ENCODE measurements around the gene PLPPR4. TPM values are rescaled to one million over a fixed set of nuclear protein-coding genes. Genes with fewer than 3 reads are reported as not detected.

PLPPR4 gene
- total RNA-seq, 3 donors from 2014 or later (not counting 1 experiment from before 2014, with no cell fraction given), result 0.05 TPM; not detected in 2

GRCh38 chr1:99218572-99218971 lies 45.7 kb upstream of the PLPPR4 start:
- no peak for ATAC-seq

GRCh38 chr1:99218999-99219398 lies 45.3 kb upstream of the PLPPR4 start:
- H3K4me3 ChIP-seq (ENCODE audit: low read length), result no peak overlapping the region
- no peaks in the 10 kb centered on the region for H3K9me3 ChIP-seq (ENCODE audit: control insufficient read depth, insufficient read depth, low read length)
- H3K36me3 ChIP-seq (ENCODE audit: control insufficient read depth, insufficient read depth, low read length), result no peaks in the 10 kb centered on the region
- Mint-ChIP-seq H3K9me3 (peaks cover 3 to 15% of the 10 kb centered on the region in 2 donors), H3K27me3 (ENCODE audit: low read depth in 2 of 2) (no peaks in the 10 kb centered on the region), H3K27ac (no peak overlapping the region), H3K4me3 (no peak overlapping the region), H3K36me3 (no peaks in the 10 kb centered on the region), H3K4me1 (no peaks in the 10 kb centered on the region)
- no peak for DNase-seq
- intact Hi-C loops (cut with micrococcal nuclease), result no loop called here
- no peak overlapping the region for H3K27ac ChIP-seq (ENCODE audit: low read length)
- ATAC-seq, result no peak
- no peak for TF ChIP-seq CTCF (IDR thresholded peaks at IDR 0.05)
- no peaks in the 10 kb centered on the region for H3K4me1 ChIP-seq (ENCODE audit: control insufficient read depth, insufficient read depth, low read length)
- H3K27me3 ChIP-seq (ENCODE audit: control insufficient read depth, insufficient read depth, low read length), result no peaks in the 10 kb centered on the region

More at GRCh38 chr1:99218572-99218971, 45.7 kb upstream of the PLPPR4 start:
- no peaks in the 10 kb centered on the region for H3K4me1 ChIP-seq (ENCODE audit: control insufficient read depth, insufficient read depth, low read length)
- Mint-ChIP-seq H3K36me3 (no peaks in the 10 kb centered on the region), H3K4me1 (no peaks in the 10 kb centered on the region), H3K4me3 (no peak overlapping the region), H3K27ac (no peak overlapping the region), H3K9me3 (peaks cover 3 to 15% of the 10 kb centered on the region in 2 donors), H3K27me3 (ENCODE audit: low read depth in 2 of 2) (no peaks in the 10 kb centered on the region)
- H3K4me3 ChIP-seq (ENCODE audit: low read length), result no peak overlapping the region
- no peaks in the 10 kb centered on the region for H3K27me3 ChIP-seq (ENCODE audit: control insufficient read depth, insufficient read depth, low read length)
- DNase-seq, result no peak
- intact Hi-C loops (cut with micrococcal nuclease), result no loop called here
- no peak overlapping the region for H3K27ac ChIP-seq (ENCODE audit: low read length)
- no peaks in the 10 kb centered on the region for H3K36me3 ChIP-seq (ENCODE audit: control insufficient read depth, insufficient read depth, low read length)
- no peaks in the 10 kb centered on the region for H3K9me3 ChIP-seq (ENCODE audit: control insufficient read depth, insufficient read depth, low read length)
- no peak for TF ChIP-seq CTCF (IDR thresholded peaks at IDR 0.05)
- whole genome bisulfite sequencing (ENCODE audit: insufficient coverage), result 88% methylated on average over 1 of the region's 4 CpGs

GRCh38 chr1:99227056-99227897 lies 37.0 kb upstream of the PLPPR4 start:
- Histone ChIP-seq H3K27ac (ENCODE audit: low read length) (no peak overlapping the region), H3K4me3 (ENCODE audit: low read length) (no peak overlapping the region), H3K36me3 (ENCODE audit: control insufficient read depth, insufficient read depth, low read length) (no peaks in the 10 kb centered on the region), H3K27me3 (ENCODE audit: control insufficient read depth, insufficient read depth, low read length) (no peaks in the 10 kb centered on the region), H3K4me1 (ENCODE audit: control insufficient read depth, insufficient read depth, low read length) (no peaks in the 10 kb centered on the region), H3K9me3 (ENCODE audit: control insufficient read depth, insufficient read depth, low read length) (peaks cover 2% of the 10 kb centered on the region)
- Mint-ChIP-seq H3K4me1 (no peaks in the 10 kb centered on the region), H3K4me3 (no peak overlapping the region), H3K27ac (no peak overlapping the region), H3K9me3 (peaks cover 3 to 7% of the 10 kb centered on the region in 2 donors), H3K36me3 (no peaks in the 10 kb centered on the region), H3K27me3 (ENCODE audit: low read depth in 2 of 2) (no peaks in the 10 kb centered on the region)
- 68% methylated on average over 3 of the region's 3 CpGs for WGBS (ENCODE audit: insufficient coverage)
- intact Hi-C loops (cut with micrococcal nuclease), result no loop called here
- ATAC-seq (no peak), DNase-seq (no peak)
- TF ChIP-seq CTCF (IDR thresholded peaks at IDR 0.05), result no peak

- H3K4me3 Mint-ChIP-seq, result no peak overlapping the region
- TF ChIP-seq CTCF (IDR thresholded peaks at IDR 0.05), result no peak
- no peaks in the 10 kb centered on the region for H3K36me3 ChIP-seq (ENCODE audit: control insufficient read depth, insufficient read depth, low read length)
- no peak overlapping the region for H3K4me3 ChIP-seq (ENCODE audit: low read length)
- H3K9me3 Mint-ChIP-seq, result peaks cover 3 to 7% of the 10 kb centered on the region in 2 donors
- H3K9me3 ChIP-seq (ENCODE audit: control insufficient read depth, insufficient read depth, low read length), result peaks cover 2% of the 10 kb centered on the region
- DNase-seq, result no peak
- no peaks in the 10 kb centered on the region for H3K27me3 ChIP-seq (ENCODE audit: control insufficient read depth, insufficient read depth, low read length)
- H3K27ac ChIP-seq (ENCODE audit: low read length), result no peak overlapping the region
- no peaks in the 10 kb centered on the region for H3K36me3 Mint-ChIP-seq
- no peaks in the 10 kb centered on the region for H3K4me1 Mint-ChIP-seq
- no peak for ATAC-seq
- no peaks in the 10 kb centered on the region for H3K4me1 ChIP-seq (ENCODE audit: control insufficient read depth, insufficient read depth, low read length)
- 86% methylated on average over 1 of the region's 2 CpGs for WGBS (ENCODE audit: insufficient coverage)
- H3K27me3 Mint-ChIP-seq (ENCODE audit: low read depth in 2 of 2), result no peaks in the 10 kb centered on the region
- H3K27ac Mint-ChIP-seq, result no peak overlapping the region
- intact Hi-C loops (cut with micrococcal nuclease), result no loop called here
These were observed 36.1 kb upstream of the PLPPR4 start for GRCh38 chr1:99228153-99228552.

Data from natural killer cell (primary cell).